ENCODE data around the gene NPY5R. TPM values are rescaled to one million over a fixed set of nuclear protein-coding genes. Genes with fewer than 3 reads are reported as not detected.

NPY5R gene
- total and polyA plus RNA-seq, 2 donors (not counting 3 experiments of a cell fraction or from before 2014, with no cell fraction given), result not detected

GRCh38 chr4:163384434-163384833 is 40.7 kb downstream of the NPY5R start:
- Histone ChIP-seq H3K4me1 (ENCODE audit: control insufficient read depth, extremely low read depth, insufficient read depth, low read length) (no peaks in the 10 kb centered on the region), H3K4me3 (replicated peaks in 1 of 3; ENCODE audit: insufficient read depth in 1 of 3, low read depth in 1 of 3, low read length in 3 of 3) (no peak overlapping the region), H3K27ac (ENCODE audit: insufficient read depth, low read depth, low read length) (no peak overlapping the region), H3K9me3 (replicated peaks; ENCODE audit: control insufficient read depth, insufficient read depth, low read length) (no peaks in the 10 kb centered on the region), H3K79me2 (ENCODE audit: control insufficient read depth, insufficient read depth, low read length) (no peaks in the 10 kb centered on the region), H3K9me1 (replicated peaks; ENCODE audit: control insufficient read depth, extremely low read depth, insufficient read depth, low read length) (no peaks in the 10 kb centered on the region), H4K20me1 (replicated peaks; ENCODE audit: control insufficient read depth, extremely low read depth, insufficient read depth, low read length) (no peaks in the 10 kb centered on the region), H2AFZ (ENCODE audit: low read depth, low read length) (no peak overlapping the region), H3K36me3 (ENCODE audit: control insufficient read depth in 2 of 2, extremely low read depth in 1 of 2, insufficient read depth in 2 of 2, low read length in 2 of 2) (no peaks in the 10 kb centered on the region), H3K9ac (replicated peaks; ENCODE audit: extremely low read depth, insufficient read depth, low read length) (no peak overlapping the region), H3K27me3 (ENCODE audit: control insufficient read depth in 2 of 2, insufficient read depth in 2 of 2, low read length in 2 of 2) (no peaks in the 10 kb centered on the region), H3K4me2 (ENCODE audit: insufficient read depth, low read length) (no peak overlapping the region)
- FAIRE-seq, result no peak
- ChIA-PET POLR2A (no interaction called here), CTCF (no interaction called here)
- no TSS peak for BruUV-seq (replicated peaks)
- no peak for TF ChIP-seq MYC (IDR thresholded peaks at IDR 0.05; ENCODE audit: low read depth, low read length)
- no peak for DNase-seq (ENCODE audit: low read depth, low spot score)
- intact Hi-C loops (cut with micrococcal nuclease) (no loop called here), dilution Hi-C loops (cut with MboI; ENCODE audit: extremely low pct_ligation_motif_present, low sequenced_read_pairs) (no loop called here)

- H3K36me3 ChIP-seq (ENCODE audit: control insufficient read depth in 2 of 2, extremely low read depth in 1 of 2, insufficient read depth in 2 of 2, low read length in 2 of 2), result no peaks in the 10 kb centered on the region
- dilution Hi-C loops (cut with MboI; ENCODE audit: extremely low pct_ligation_motif_present, low sequenced_read_pairs), result no loop called here
- no peaks in the 10 kb centered on the region for H3K9me3 ChIP-seq (replicated peaks; ENCODE audit: control insufficient read depth, insufficient read depth, low read length)
- no TSS peak for BruUV-seq (replicated peaks)
- no peaks in the 10 kb centered on the region for H3K27me3 ChIP-seq (ENCODE audit: control insufficient read depth in 2 of 2, insufficient read depth in 2 of 2, low read length in 2 of 2)
- no peak for DNase-seq (ENCODE audit: low read depth, low spot score)
- H2AFZ ChIP-seq (ENCODE audit: low read depth, low read length), result no peak overlapping the region
- no peaks in the 10 kb centered on the region for H3K79me2 ChIP-seq (ENCODE audit: control insufficient read depth, insufficient read depth, low read length)
- H3K4me1 ChIP-seq (ENCODE audit: control insufficient read depth, extremely low read depth, insufficient read depth, low read length), result no peaks in the 10 kb centered on the region
- POLR2A ChIA-PET, result no interaction called here
- no peak for TF ChIP-seq JUN (IDR thresholded peaks at IDR 0.05; ENCODE audit: borderline replicate concordance, insufficient read depth, insufficient read length, low read depth)
- intact Hi-C loops (cut with micrococcal nuclease), result no loop called here
- no peaks in the 10 kb centered on the region for H4K20me1 ChIP-seq (replicated peaks; ENCODE audit: control insufficient read depth, extremely low read depth, insufficient read depth, low read length)
- H3K9ac ChIP-seq (replicated peaks; ENCODE audit: extremely low read depth, insufficient read depth, low read length), result no peak overlapping the region
- H3K4me2 ChIP-seq (ENCODE audit: insufficient read depth, low read length), result no peak overlapping the region
- CTCF ChIA-PET, result no interaction called here
- FAIRE-seq, result no peak
- H3K4me3 ChIP-seq (replicated peaks in 1 of 3; ENCODE audit: insufficient read depth in 1 of 3, low read depth in 1 of 3, low read length in 3 of 3), result no peak overlapping the region
- H3K27ac ChIP-seq (ENCODE audit: insufficient read depth, low read depth, low read length), result no peak overlapping the region
- no peaks in the 10 kb centered on the region for H3K9me1 ChIP-seq (replicated peaks; ENCODE audit: control insufficient read depth, extremely low read depth, insufficient read depth, low read length)
Observed at GRCh38 chr4:163384926-163385325, 41.2 kb downstream of the NPY5R start.
